HG02884 (cell line): ENCODE results near the gene EAF1.
"Not testable (repeated sequence)": the region's sequence is repeated elsewhere in the genome, so short reads cannot be mapped to it uniquely, and the experiment has no call there.

Experiments used
- ATAC-seq: cut with Tn5 transposase; IDR thresholded peaks from one replicate; pipeline ENCODE4 v1.9.1; 2021; ENCODE audit warnings: mild to moderate bottlenecking, moderate library complexity; ENCODE audit not compliant: unreplicated experiment

EAF1 gene

DNA sequence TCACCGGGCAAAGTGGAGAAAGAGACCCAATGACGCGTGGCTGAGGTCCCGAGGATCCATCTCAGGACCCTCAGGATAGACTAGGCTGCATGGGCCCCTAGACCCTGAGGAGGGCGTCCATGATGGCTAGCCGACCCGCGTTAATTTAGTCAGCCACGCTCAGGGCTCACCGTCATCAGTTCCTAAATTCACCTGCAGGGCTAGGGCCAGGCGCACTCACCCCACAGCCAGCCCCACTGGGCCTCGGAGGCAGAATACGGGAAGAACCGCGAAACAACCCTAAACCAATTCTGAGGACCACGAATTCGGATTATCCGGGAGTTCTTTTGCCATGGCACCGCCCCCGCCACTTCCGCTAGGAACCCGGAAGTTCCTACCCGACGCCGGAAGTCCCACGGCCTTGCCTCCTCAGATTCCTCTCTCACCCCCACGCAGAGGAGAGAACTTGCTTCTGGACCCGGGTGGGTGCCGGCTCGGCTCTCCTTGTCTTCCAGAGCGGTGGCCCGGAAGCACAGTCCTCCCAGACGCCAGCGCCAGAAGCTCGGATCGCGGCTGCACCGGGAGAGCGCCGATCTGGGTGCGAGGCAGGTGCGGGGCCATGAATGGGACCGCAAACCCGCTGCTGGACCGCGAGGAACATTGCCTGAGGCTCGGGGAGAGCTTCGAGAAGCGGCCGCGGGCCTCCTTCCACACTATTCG lies at the start of gene EAF1, which contains the start of gene METTL6:
EAF1 (plus strand) TSS at position 417 of the 699 bp plus-strand sequence; CDS start at position 599, 182 bp downstream.
METTL6 (minus strand) TSS at position 363 of the 699 bp plus-strand sequence. CDS start 1,033 bp downstream, outside the sequence.
- peak; percentile 93 for ATAC-seq

DNA sequence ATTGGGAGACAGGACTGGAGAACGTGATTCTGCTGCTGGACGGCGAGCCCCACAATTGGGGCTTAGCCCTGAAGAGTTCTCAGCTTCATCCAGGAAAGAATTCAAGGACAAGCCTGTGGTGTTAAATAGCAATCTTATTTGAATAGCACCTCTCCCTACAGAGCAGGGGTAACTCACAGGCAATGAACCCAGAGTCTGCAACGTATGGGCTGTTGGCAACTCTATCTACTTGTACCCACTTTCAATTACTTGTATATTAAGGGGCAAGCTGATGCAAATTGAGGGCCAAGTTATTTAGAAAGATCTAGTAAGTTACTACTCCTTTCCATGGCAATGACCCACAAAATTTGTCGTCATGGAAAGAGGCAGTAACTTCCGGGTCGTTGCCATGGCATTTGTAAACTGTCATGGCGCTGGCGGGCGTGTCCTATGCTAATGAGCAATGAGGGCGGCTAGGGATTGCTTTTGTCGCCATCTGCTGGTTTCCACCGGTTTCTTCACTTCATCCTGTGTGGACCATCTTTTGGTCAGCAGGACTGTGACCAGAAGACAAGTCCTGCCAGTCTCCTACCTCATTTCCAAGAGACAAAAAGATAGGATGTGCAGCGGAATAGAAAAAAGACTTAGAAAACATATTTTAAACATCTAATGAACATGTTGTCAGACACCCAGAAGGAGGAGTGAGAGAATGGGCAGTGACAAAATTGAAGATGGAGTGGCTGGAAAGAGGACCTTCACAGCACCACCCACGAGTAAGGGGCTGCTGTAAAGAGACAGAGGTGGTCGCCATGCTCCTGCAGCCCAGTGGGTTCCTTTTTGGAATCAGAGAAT lies 49.2 kb upstream of the EAF1 start:
- peak; percentile 93 for ATAC-seq

DNA sequence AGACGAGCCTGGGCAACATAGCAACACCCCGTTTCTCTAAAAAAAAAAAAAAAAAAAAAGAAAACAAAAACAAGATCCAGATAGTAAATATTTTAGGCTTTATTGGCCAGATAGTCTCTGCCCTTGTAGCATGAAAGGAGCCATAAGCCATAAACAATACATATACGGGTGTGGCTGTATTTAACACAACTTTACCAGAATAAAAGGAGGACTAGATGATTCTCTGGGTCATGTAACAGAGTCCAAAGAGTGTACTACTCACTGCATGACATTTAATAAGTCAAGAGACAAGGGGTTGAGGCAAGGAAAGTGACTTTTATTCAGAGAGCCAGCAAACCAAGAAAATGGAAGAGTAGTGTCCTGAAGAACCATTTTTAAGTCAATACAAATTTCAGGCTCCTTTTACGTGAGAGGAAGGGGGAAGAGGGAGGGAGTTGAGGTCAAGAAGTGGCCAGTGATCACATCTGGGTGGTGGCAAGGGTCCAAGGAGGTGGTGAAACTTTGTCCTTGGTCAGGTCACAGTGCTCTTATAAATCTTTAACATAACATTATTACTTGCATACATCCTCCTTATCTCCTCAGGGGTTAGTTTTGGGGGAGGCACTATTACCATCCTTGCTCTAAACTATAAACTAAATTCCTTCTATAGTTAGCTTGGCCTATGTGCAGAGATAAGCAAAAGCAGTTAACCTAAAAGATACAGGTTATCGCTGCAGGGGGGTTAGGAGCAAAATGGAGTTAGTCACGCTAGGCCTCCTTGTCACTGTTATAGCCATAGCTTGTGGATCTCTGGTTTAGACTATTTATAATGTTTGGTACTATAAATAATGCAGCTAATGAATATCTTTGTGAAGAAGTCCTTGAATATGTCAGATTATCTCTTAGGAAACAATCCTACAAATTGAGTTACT lies 46.2 kb upstream of the EAF1 start:
- no peak for ATAC-seq

DNA sequence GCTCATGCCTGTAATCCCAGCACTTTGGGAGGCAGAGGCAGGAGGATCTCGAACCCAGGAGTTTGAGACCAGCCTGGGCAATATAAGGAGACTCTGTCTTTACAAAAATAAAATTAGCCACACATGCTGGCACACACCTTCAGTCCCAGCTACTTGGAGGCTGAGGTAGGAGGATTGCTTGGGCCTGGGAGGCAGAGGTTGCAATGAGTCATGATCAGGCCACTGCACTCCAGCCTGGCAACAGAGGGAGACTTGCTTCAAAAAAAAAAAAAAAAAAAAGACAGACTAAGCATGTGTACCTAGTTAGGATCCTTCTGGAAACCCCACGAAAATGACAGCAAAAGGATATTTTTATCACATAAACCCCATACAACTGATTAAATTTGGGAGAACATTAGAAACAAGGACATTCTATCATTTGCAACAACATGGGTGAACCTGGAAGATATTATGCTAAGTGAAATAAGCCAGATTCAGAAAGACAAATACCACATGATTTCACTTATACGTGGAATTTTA lies 44.9 kb upstream of the EAF1 start:
- no peak for ATAC-seq

DNA sequence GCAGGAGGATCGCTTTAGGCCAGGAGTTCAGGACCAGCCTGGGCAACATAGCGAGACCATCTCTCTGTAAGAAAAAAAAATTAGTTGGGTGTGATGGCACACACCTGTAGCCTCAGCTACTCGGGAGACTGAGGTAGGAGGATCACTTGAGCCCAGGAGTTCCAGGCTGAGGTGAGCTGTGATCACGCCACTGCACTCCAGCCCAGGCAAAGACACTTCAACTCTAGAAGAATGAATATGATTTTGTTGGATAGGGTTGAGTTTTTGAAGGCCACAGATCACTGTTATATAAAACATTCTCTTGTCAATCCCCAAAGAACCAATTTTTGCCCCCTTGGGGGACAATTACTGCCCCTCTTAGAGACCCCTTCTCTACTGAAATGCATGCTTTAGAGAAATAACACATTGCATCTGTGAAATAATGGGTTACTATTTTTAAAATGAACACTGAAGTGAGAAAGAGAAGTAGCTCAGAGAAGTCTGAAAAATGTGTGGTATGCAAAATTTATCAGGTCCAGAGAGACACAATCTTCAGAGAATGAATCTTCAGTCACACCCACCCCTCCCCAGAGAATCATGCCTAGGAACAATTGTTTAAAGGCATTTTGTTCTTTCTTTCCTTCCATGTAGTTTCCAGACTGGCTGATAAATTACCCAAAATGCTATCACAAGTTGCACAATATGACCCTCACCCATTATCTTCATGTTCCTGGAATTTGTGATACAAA lies 42.7 kb upstream of the EAF1 start:
- peak; percentile 72 for ATAC-seq

DNA sequence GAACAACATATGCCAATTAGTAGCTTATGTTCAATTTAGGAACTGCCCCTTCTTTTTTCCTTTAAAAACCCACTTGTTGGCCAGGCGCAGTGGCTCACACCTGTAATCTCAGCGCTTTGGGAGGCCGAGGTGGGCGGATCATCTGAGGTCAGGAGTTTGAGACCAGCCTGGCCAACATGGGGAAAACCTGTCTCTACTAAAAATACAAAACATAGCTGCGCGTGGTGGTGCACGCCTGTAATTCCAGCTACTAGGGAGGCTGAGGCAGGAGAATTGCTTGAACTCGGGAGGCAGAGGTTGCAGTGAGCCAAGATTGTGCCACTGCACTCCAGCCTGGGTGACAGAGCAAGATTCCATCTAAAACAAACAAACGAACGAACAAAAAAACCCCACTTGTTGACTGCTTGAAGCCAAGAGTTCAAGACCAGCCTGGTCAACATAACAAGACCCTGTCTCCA lies 42.1 kb upstream of the EAF1 start:
- ATAC-seq, result peak; percentile 7

DNA sequence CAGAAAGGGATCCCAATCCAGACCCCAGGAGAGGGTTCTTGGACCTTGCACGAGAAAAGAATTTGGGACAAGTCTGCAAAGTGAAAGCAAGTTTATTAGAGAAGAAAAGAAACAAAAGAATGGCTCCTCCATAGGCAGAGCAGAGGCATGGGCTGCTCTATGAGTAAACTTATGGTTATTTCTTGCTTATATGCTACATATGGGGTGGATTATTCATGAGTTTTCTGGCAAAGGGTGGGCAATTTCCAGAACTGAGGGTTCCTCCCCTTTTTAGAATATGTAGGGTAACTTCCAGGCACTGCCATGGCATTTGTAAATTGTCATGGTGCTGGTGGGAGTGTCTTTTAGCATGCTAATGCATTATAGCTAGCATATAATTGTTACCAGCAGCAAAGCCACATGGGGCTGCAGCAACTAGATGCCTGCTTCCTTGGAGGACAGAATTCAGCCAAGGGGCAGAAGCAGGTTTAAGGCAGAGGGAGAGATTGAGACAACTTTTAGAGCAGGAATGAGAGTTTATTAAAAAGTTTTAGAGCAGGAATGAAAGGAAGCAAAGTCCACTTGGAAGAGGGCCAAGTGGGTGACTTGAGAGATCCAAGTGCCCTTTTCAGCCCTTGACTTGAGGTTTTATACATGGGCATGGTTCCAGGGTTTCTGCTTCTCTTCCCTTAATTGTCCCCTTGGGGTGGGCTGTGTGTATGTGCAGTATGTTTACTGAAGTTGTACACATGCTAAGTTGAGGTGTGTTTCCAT lies 41.3 kb upstream of the EAF1 start:
- no peak for ATAC-seq

DNA sequence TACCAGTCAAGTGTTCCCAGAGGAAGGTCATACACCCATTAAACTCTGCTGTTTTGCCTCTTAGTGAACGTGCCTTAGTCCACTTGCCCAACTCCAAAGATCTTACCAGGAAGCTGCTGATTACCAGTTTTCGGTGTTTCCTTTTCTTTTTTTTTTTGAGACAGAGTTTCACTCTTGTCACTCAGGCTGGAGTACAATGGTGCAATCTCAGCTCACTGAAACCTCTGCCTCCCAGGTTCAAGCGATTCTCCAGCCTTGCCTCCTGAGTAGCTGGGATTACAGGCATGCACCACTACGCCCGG lies 40.8 kb upstream of the EAF1 start:
- ATAC-seq, result not testable (repeated sequence)

GRCh38 chr3:15387171-15387581 lies 40.2 kb upstream of the EAF1 start:
- ATAC-seq, result no peak

DNA sequence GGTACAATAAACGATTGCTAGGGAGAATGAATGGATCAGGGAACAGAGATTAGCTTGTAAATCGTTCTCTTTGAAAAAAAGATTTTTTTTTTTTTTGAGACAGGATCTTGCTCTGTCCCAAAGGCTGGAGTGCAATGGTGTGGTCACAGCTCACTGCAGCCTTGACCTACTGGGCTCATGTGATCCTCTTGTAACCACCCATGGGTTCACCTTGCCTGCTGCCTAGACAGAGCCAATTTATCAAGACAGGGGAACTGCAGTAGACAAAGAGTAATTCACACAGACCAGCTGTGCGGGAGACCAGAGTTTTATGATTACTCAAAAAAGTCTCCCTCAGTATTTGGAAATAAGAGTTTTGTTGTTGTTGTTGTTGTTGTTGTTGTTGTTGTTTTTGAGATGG lies 39.7 kb upstream of the EAF1 start:
- no peak for ATAC-seq

DNA sequence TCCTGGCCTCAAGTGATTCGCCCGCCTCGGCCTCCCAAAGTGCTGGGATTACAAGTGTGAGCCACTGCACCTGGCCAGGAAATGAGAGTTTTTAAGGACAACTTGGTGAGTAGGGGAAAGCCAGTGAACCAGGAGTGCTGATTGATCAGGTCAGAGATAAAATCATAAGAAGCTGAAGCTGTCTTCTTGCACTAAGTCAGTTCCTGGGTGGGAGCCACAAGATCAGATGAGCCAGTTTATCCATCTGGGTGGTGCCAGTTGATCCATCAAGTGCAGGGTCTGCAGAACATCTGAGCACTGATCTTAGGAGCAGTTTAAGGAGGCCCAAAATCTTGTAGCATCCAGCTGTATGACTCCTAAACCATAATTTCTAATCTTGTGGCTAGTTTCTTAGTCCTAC lies 39.1 kb upstream of the EAF1 start:
- not testable (repeated sequence) for ATAC-seq

DNA sequence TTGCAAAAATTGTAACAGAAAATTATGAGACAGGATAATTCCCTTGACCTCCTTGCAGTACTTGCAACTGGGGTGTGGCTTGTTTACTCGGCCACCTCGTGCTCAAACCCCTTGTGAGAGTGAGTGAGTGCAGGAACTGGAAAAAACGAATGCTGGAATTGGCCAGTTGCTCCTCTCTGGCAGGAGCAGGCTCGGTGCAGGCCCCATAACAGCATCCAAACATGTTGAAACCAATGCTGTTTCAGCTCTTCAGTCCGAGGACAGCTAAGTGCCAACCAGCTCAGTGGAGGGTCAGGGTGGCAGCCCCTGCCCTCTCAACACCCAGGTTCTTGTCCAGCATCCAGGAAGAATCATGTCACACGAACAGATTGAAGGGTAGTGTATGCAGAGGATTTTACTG lies 36.9 kb upstream of the EAF1 start:
- no peak for ATAC-seq

- ATAC-seq, result no peak
Measured at GRCh38 chr3:15391007-15391406, 36.4 kb upstream of the EAF1 start.

DNA sequence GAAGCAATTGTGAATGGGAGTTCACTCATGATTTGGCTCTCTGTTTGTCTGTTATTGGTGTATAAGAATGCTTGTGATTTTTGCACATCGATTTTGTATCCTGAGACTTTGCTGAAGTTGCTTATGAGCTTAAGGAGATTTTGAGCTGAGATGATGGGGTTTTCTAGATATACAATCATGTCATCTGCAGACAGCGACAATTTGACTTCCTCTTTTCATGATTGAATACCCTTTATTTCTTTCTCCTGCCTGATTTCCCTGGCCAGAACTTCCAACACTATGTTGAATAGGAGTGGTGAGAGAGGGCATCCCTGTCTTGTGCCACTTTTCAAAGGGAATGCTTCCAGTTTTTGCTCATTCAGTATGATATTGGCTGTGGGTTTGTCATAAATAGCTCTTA lies 34.1 kb upstream of the EAF1 start:
- not testable (repeated sequence) for ATAC-seq

DNA sequence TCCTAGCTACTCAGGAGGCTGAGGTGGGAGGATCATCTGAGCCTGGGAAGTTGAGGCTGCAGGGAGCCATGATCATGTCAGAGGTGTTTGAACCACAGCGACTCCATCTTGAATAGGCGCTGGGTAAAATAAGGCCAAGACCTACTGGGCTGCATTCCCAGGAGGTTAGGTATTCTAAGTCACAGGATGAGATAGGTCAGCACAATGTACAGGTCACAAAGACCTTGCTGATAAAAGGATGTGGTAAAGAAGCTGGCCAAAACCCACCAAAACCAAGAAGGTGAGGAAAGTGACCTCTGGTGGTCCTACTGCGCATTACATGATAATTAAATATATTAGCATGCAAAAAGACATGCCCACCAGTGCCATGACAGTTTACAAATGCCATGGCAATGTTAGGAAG lies 28.7 kb upstream of the EAF1 start:
- not testable (repeated sequence) for ATAC-seq

- no peak for ATAC-seq
Measured at GRCh38 chr3:15399970-15400369, 27.4 kb upstream of the EAF1 start.

DNA sequence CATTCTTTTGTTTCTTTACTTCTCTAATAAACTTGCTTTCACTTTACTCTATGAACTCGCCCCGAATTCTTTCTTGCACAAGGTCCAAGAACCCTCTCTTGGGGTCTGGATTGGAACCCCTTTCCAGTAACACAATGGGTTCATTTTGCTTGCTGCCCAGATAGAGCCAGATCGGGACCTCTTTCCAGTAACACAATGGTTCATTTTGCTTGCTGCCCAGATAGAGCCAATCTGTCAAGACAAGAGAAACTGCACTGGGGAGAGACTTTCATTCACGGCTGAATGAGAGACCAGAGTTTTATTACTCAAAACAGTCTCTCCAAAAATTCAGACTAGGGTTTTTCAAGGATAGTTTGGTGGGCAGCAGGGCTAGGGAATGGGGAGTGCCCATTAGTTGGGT lies 25.5 kb upstream of the EAF1 start:
- ATAC-seq, result no peak

DNA sequence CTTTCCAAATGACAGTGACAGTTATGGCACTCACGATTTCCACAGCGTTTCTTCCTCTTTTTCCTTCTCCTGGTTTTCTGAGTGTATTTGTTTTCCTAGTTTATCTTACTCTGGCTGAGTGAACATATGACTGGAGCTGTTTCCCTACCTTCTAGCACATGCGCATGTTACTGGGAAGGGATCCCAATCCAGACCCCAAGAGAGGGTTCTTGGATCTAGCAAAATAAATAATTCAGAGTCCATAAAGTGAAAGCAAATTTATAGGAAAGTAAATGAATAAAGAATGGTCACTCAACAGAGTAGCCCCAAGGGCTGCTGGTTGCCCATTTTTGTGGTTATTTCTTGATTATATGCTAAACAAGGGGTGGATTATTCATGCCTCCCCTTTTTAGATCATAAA lies 23.9 kb upstream of the EAF1 start:
- ATAC-seq, result no peak

- ATAC-seq, result no peak
Measured at GRCh38 chr3:15403965-15404364, 23.4 kb upstream of the EAF1 start.

DNA sequence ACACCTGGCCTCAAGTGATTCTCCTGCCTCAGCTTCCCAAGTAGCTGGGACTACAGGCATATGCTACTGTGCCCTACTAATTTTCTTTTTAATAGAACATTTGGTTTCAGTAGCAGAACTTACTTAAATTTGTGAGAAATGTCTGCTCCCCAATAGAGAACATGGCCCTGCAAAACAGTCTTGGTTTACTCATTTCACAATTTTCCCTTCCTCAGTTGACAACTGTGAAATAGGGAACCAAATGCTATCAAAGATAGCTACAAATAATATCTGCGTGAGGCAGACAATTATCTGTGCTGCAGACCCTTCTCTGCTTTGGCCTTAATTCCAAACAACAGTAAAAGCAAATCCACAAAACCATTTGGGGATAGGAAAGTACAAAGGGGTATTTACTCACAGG lies 22.6 kb upstream of the EAF1 start:
- ATAC-seq, result peak; percentile 64
